ENCODE data around the gene IQGAP3.
"Not testable (repeated sequence)": the region's sequence is repeated elsewhere in the genome, so short reads cannot be mapped to it uniquely, and the experiment has no call there.

IQGAP3 gene

GRCh38 chr1:156571919-156572662 is at the start of gene IQGAP3:
Gene IQGAP3 (minus strand): TSS chr1:156572565. CDS start chr1:156572529, 36 bp downstream.
- peak; percentile 94 for DNase-seq

DNA sequence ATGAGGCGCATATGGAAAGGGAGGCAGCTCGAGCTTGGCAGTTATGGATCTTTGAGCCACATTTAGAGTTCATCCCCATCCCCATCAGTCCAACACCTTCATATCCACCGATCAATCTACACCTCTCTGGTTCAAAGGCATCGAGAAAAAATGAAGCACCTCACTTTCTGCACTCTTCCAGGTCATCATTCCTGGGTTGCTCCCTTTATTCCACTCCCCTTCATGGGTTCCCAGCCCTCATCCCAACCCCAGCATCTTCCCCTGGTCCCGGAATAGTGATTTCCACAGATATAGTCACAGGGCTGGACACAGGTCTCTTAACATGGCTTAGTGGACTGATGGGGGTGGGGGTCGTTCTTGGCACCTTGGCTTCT is 47.2 kb upstream of the IQGAP3 start:
- no peak for DNase-seq

- DNase-seq = peak; percentile 81
Observed at GRCh38 chr1:156618853-156619581, 46.7 kb upstream of the IQGAP3 start, which contains the start of gene HAPLN2. Gene HAPLN2 (plus strand): TSS chr1:156619415. CDS start chr1:156623491, 4,076 bp downstream.

DNA sequence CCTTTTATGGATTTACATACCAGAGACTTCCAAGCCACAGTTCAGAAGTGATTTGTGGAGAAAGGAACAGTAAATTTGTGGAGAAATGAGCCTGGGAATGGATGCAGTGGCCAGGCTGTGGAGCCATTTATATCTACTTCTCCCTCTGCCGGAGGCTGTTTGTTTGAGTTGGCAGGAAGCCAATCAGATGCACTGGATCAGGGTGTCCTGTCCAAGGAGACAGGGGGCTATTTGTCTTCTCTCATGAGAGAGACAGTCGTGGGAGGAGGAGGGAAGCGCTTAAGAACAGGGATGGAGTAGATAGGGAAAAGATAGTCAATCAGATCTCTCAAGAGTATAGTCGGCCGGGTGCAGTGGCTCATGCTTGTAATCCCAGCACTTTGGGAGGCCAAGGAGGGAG is 44.1 kb upstream of the IQGAP3 start:
- DNase-seq = peak; percentile 72

DNA sequence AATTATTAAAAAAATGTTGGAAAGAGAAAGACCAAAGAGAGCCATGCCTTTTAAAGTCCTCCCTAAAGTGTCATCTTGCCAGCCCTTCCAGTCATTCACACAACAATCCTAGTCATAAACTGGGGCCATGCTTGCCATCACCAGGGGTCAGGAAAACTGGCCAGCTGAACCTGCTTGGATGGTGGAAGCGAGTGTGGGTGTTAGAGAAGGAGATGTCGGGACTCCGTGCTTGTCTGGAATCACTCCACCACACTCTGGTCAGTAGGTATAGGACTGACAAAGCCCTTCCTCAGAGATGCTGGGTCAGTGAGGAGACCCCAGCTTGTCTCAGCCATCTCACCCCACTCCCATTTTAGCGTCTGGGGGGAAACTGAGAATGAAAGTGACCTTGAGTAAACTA is 43.6 kb upstream of the IQGAP3 start:
- no peak for DNase-seq

DNA sequence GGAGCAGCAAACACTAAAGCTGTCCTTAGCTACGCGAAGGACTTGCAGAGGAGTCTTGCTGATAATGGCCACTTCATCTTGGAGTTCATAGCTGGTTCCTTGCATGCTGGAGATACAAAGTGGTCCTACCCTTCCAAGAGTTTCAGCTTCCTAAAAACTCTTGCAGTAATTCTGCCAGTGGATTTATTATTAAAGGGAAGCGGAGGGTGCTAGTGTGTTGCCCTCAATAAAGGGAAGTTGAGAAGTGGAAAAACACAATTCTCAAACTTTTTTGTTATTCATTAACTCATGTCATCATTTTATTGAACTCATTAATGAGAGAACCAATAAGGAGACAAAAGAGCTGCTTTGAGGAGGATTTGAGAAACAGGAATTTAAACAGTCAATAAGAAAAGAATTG is 40.3 kb upstream of the IQGAP3 start:
- DNase-seq = no peak

DNA sequence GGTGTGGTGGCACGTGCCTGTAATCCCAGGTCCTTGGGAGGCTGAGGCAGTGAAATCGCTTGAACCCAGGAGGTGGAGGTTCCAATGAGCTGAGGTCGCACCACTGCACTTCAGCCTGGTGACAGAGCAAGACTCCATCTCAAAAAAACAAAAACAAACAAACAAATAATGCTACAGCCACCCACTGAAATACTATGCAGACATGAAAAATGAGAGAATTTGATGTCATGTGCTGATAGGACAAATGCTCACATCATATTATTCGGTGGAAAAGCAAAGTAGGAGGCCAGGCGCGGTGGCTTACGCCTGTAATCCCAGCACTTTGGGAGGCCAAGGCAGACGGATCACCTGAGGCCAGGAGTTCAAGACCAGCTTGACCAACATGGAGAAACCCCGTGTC is 37.7 kb upstream of the IQGAP3 start:
- DNase-seq = not testable (repeated sequence)

- no peak for DNase-seq
Observed at GRCh38 chr1:156608981-156609380, 36.6 kb upstream of the IQGAP3 start.

DNA sequence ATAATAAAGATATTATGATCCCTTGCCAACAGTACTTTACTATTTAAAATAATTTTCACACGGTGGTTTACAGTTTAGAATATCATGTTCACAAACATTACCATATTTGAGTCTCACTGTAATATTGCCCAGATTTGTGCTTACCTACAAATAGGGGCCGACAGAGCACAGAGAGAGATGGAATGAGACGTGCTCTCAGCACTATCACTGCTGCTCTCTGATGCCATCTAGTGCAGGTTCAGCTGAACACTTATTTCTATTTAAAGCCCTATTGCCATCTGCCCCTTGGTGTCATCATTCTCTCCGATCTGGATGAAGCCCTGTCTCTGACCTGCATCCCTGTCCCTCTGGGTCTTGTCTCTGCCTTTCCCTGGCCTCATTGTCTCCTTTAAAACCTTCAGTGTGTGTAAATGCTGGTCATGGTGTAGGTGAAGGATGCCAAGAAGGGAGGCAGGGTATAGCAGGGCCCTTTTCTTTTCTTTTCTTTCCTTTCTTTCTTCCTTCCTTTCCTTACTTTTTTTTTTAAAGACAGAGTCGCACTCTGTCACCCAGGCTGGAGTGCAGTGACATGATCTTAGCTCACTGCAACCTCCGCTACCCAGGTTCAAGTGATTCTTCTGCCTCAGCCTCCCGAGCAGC is 35.8 kb upstream of the IQGAP3 start:
- peak; percentile 82 for DNase-seq

DNA sequence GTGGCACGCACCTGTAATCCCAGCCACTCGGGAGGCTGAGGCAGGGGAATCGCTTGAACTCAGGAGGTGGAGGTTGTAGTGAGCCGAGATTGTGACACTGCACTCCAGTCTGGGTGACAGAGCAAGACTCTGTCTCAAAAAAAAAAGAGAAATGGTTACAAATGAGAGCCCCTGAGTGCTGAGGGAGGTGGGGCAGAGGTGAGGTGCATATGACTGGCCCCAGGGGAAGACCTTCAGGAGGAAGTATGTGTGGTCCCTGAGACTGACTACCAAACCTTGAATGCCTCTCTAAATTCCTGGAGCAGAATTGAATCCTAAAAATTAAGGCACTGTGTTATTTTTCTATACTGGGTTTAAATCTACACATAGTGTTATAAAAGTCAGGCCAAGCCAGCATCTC is 35.0 kb upstream of the IQGAP3 start:
- not testable (repeated sequence) for DNase-seq

DNA sequence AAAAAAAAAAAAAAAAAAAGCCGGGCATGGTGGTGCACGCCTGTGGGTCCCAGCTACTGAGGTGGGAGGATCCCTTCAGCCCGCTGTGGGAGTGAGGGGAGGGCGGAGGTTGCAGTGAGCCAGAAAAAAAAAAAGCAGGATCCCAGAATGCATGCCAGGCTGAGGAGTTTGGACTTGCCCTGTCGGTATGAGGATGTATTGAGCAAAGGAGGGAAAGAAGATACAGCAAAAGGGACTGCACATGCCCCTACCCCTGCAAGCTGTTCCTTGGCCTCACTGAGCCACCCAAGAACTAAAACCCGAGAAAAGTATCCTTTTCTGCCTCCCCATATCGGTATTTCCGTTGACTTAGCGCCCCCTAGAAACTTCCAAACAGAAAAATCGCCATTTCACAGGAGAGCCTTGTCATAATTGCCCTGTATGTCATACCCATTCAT is 30.2 kb upstream of the IQGAP3 start:
- DNase-seq = peak; percentile 47

DNA sequence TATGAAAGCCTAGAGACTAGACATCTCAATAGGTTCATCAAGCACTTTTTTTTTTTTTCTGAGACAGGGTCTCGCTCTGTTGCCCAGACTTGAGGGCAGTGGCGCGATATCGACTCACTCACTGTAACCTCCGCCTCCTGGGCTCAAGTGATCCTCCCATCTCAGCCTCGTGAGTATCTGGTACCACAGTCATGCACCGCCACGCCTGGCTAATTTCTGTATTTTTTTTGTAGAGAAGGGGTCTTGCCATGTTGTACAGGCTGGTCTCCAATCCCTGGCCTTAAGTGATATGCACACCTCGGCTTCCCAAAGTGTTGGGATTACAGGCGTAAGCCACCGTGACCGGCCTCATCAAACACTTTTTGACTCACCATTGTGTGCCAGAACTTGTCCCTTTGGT is 29.5 kb upstream of the IQGAP3 start:
- no peak for DNase-seq

GRCh38 chr1:156601122-156601830 is 28.9 kb upstream of the IQGAP3 start, which contains the start of gene GPATCH4:
Gene GPATCH4 (minus strand): TSS chr1:156601479.
- peak; percentile 92 for DNase-seq

DNA sequence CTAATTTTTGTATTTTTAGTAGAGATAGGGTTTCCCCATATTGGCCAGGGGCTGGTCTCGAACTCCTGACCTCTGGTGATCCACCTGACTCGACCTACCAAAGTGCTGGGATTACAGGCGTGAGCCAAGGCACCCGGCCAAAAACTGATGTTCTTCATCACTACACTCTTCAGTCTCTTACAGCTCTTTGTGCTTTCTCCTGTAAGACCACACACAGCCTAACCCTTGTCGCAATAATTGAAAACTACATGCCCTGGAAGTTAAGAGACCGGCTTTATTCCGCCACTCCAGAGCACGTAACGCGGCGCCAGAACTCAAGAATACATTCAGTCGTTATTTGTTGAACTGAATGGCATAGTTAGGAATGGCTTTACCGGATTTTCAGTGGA is 28.4 kb upstream of the IQGAP3 start:
- DNase-seq = no peak

GRCh38 chr1:156599811-156600210 is 27.4 kb upstream of the IQGAP3 start:
- no peak for DNase-seq

DNA sequence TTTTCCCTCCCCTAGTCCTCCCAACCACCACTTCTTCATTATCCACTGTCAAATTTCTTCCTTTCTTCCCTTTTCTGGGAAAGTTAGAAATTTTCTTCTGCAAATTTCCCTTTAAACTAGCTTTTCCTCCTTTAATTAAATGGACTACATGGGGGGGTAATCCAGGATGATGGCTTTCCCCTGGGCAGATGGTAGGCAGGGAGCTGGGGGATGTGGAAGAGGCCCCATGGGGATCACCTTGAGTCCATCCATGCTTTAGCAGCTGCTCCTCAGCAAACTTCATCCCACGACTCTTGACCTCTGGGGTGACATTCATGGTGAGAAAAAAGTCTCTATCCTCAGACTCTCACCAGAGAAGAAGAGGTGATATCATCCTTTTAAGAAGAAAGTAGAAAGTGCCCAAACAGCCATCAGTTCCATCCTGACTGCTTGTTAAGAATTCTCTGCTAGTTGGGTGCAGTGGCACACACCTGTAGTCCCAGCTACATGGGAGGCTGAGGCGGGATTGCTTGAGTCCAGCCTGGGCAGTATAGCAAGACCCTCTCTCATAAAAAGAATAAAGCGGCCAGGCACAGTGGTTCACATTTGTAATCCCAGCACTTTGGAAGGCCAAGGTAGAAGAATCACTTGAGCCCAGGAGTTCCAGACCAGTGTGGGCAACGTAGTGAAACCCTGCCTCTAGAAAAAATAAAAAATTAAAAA is 26.5 kb upstream of the IQGAP3 start:
- no peak for DNase-seq

- no peak for DNase-seq
Observed at GRCh38 chr1:156598125-156598524, 25.8 kb upstream of the IQGAP3 start.

DNA sequence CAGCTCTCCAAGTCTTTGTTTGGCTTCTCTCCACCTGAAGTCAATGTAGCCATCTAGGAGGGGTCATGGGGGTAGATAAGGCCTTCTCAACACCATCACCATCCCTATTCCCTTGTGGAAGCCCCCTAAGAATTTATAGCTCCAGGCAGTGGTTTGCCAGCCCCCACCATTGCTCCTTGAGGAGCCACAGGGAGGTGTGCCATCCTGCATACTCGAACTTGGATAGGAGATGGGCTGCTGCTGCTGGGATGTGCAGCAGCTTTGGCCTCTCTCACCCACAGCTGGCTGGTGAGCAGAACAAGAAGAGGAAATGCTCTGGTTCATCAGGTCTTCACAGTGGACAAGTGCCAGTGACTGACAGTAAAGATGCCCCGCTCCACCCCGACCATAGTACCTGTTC is 24.1 kb upstream of the IQGAP3 start:
- no peak for DNase-seq

DNA sequence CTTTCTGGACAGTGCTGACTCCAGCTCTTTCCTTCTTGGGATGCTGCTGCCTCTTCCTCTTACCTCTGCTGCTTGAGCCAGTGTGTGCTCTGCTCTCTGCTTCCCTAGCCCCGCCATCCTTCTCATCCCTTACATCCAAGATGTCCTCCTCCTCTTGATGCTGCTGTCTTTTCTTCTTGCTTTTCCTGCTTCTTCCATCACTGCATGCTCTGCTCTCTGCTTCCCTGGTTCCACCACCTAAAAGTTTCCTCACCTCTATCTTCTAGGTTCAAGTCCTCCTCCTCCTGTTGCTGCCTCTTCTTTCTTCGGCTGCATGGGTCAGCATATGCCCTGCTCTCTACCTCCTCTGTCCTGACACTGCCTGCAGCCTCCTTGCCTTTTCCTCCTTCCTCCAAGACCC is 22.7 kb upstream of the IQGAP3 start:
- no peak for DNase-seq

DNA sequence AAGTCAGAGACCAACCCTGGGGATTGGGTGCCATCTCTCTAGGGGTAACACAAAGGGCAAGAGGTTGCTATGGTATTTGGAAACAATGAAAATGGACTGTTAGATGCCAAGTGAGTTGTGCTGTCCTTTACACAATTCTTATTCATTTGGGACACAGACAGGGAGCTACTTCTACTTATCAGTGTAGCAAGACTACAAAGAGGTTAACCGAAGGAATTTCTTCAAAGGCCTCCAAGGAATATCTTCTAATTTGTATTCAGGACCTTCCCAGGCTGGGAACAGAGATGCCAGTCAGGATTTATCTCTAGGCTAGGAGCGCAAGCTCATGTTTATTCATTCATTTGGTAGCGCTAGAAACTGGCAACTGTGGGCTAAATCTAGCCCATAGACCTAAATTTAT is 21.8 kb upstream of the IQGAP3 start:
- DNase-seq = no peak

DNA sequence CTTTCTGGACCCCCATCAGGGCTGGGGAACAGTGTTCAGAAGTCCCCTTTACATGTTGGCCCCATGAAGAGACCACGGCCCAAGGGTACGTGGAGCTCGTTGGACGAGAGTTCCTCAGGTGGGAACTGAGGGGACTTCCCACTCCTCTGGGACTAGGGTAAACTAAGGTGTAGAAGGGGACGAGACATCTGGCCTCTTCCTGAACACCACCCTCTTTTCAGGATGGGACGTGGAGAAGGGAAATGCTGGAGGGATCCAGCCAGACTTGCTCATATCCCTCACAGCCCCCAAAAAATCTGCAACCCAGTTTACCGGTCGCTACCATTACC is 21.3 kb upstream of the IQGAP3 start:
- DNase-seq = peak; percentile 21

DNA sequence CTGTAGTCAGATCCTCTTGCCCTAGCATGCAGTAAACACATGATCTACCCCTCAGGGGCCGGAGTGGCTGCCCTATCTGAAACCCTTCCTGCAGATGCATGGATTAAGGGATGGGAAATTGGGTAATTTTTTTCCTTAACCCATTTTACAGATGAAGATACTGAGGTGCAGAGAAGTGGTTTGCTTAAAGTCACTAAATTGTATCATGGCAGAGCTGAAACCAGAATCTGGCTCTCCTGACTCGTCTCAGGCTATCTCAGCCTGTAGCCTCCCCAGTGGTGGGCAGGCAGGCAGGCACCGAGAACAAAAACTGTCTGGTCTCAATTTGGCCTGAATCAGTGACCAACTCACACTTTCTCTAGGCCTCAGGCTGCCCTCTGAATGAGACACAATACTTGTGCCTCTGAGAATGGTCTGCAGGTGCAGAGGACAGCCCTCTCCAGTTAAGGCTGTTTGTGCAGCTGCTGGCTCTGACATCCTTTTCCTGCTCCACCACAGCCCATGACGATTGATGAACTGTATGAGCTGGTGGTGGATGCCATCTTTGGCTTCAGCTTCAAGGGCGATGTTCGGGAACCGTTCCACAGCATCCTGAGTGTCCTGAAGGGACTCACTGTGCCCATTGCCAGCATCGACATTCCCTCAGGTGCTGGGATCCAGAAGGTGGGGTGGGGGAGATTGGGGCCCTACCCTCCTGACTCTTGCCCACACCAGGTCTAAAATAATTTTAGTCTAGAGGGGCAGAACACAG is 20.7 kb upstream of the IQGAP3 start:
- DNase-seq = peak; percentile 38

All from islet precursor cell (in vitro differentiated cells).